DMS53 treated with DMSO at 0.1 percent for 48 hours (cell line): Measurements from ENCODE around the gene CCDC71L.

ENCODE experiments used
- DNase-seq: peaks from one replicate; lab custom pipeline; 2025; ENCODE audit not compliant: unreplicated experiment; lab: John Stamatoyannopoulos, UW

CCDC71L gene

DNA sequence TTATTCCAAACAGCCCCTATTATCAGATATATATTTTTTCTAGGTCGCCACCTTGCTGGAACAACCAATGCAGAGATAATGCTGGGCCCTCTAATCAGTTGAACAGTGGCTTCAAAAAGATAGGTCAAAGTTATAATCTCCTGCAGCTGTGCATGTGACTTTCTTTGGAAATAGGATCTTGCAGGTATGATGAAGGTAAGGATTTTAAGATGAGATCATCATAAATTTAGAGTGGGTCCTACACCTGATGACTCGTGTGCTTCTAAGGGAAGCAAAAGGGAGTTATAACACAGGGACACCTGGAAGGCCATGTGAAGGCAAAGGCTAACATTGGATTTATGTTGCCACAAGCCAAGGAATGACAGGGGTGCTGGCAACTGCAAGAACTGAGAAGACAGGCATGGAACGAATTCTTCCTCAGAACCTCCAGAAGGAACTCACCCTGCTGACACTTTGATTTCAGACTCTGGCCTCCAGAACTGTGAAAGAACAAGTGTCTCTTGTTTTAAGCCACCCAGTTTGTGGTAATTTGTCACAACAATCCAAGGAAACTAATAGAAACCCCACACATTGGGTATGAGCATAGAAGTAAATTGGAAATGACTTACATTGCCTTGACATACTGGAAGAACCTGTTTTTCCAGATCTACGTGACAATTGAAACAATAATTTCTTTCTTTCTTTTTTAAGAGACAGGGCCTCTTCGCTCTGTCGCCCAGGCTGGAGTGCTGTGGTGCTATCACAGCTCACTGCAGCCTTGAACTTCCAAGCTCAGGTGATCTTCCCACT is 34.4 kb downstream of the CCDC71L start:
- DNase-seq: peak; percentile 76

DNA sequence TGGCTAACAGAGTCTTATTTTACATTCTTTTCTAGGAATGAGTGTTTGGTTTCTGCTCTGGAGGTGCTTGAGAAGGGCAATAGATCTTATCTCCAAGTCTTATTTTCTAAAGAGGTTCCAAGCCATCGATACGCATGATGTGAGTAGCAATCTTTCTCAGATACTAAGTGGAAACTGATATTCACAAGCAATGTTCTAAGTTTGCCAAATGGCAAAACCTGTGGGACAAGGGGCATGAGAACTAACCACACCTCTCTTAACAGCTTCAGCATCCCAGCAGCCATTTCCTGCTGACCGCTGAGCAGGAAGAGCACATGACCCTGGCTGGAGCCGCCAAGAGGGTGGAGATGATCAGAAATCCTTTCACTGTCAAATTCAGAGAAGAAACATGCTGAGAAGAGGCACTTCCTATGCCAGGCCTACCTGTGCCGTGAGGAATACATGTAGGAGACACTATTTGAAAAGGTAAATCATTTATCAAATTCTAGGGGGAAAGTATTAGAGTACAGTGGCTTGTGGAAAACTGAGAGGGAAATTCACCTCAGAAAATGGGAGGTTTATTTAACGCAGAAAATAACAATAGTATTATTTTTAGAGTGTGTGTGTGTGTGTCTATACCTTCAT is 35.2 kb downstream of the CCDC71L start:
- DNase-seq: no peak

DNA sequence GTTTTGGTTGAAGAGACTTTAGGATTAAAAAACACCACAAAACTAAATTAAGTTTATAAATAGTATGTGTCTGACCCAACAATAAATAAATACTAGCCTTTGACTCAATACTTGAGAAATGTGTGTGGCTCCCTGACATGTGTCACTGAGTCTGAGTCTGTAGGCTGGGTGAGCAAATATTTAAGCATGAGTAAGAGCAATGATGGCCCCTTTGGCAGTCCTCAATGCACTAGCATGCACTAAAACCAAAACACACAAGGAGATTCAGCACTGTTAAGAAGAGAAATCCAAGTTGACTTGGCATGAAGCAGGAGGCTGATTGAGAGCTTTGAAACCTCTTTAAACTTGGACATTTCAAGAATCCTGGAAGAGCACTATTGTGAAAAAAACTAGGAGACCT is 37.1 kb downstream of the CCDC71L start:
- DNase-seq: peak; percentile 67

DNA sequence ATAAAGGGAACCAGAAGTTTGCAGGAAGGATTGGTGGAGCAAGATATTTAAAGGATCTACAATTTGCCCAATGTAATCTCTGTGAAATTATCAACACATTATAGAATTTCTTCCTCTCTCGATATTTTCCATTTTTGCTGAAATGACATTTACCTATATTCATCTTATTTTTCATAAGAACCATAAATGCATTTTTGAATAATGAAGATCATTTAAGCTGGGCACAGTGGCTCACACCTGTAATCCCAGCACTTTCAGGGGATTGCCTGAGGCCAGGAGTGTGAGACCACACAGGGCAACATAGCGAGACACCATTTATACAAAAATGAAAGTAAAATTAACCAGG is 37.7 kb downstream of the CCDC71L start:
- DNase-seq: no peak

DNA sequence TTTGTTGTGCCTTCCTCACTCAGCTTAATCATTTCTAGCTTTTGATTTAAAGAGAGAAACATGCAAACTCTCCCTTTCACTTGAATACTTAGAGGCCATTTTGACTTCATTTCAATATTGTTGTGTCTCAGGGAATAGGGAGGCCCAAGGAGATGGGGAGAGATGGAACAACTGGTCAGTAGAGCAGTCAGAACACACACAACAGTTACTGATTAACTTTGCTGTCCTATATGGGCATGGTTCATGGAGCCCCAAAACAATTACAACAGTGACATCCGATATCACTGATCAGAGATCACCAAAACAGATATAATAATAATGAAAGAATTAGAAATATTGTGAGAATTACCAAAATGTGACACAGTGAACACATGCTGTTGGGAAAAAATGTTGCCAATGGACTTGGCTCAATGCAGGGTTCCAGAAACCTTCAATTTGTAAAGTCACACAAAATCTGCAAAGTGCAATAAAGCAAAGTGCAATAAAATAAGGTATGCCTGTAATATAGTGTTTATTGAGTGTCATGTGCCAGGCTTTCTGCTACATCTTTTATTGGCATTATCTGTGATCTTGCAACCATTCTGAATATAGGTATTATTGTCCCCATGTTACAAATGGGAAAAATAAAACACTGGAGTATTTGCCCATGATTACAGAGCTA is 38.2 kb downstream of the CCDC71L start:
- no peak for DNase-seq

DNA sequence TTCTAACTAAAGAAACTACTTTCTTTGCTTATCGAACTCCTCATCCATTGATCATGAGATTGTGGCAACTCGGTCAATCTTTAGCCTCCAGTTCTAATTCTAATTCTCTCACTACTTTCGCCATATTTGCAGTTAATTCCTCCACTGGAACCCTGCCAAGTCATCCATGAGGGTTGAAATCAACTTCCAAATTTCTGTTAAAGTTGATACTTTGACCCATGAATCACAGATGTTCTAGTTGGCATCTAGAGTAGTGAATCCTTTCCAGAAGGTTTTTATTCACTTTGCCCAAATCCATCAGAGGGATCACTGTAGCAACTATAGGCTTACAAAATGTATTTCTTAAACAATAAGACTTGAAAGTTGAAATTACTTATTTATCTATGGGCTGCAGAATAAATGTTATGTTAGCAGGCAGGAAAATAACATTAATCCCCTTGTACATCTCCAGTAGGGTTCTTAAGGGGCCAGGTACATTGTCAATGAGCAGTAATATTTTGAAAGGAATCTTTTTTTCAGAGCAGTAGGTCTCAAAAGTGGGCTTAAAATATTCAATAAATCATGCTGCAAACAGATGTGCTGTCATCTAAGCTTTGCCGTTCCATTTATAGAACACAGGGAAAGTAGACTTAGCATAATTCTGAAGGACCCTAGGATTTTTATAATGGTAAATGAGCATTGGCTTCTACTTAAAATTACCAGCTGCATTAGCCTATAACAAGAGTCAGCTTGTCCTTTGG is 39.4 kb downstream of the CCDC71L start:
- DNase-seq: no peak

DNA sequence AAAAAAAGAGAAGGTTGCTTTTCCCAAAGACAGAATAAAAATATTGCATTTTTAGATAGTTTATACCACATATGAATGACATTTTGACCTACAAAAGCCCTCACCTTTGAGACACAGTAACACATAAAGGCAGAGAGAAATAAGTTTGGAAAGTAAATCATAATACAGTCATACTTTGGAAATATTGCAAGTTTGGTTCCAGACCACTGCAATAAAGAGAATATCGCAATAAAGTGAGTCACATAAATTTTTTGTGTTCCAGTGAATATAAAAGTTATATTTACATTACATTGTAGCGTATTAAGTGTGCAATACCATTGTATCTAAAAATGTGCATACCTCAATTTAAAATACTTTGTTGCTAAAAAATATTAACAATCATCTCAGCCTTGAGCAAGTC is 40.3 kb downstream of the CCDC71L start:
- no peak for DNase-seq

DNA sequence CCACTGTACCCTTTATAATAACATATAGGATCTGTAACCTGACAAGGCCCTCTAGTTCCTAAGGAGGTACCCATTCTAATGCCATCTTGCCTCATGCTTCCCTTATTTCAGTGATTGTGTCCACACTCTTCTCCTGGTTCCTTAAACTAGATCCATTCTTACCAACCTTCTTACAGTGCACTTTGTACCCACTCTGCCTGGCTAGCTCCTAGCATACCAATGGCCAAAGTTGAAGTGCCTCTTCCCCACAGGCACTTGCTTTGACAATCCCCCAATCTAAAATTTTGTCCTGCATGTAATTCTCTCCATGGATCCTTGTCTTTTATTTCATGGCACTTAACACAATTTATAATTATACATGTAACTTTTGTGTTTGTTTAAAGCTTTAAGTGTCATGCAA is 40.9 kb downstream of the CCDC71L start:
- no peak for DNase-seq

DNA sequence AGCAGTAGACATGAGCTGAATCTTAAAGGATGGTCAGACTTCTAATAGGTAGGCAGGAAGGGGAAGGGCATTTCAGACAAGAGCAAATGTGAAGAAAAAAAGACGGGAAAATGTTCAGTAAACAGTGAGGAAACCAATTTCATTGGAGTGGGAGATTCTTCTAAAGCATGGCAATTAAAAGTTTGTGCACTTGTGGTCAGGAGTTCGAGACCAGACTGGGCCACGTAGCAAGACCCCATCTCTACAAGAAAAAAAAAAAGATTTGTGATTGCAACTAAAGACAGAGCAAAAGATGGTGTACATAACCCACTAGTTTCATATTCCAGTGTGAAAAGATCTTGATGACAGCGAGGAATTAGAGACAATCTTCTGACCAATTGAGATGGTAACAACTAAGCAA is 41.7 kb downstream of the CCDC71L start:
- no peak for DNase-seq

DNA sequence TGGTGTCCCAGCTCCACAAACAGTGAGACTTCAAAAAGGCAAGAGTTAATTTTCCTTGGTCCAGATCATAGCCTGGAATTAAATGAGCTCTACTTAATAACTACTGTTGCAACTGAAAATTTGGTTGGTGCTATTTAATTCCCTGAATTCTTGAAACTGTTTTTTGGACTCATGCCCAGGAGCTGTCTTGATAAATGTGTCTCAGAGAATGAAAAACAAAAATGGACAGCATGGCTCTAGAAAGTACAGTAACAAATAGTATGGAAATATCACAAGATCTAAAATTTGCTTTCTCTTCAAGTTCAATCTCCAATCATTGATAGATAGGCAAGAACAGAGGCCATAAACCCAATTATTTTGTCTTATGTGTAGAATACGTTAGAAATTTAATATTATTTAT is 42.5 kb downstream of the CCDC71L start:
- DNase-seq: no peak

DNA sequence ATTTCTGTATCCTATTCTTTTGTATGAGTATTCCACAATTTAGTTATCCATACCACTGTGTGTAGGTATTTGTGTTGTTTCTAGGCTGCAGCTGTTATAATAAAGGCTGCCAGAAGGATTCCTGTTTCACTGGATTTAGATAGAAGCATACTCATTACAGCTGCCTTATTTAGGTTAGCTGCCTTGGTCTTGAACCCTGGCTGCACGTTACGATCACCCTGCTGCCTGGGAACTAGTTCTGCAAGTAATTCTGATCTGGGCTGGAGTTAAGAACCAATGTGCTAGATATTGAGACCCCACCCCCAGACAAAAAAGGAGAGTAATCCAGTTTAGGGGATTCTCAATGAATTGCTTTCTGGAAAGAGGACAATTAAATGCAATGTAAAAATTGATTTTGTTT is 43.1 kb downstream of the CCDC71L start:
- no peak for DNase-seq

DNA sequence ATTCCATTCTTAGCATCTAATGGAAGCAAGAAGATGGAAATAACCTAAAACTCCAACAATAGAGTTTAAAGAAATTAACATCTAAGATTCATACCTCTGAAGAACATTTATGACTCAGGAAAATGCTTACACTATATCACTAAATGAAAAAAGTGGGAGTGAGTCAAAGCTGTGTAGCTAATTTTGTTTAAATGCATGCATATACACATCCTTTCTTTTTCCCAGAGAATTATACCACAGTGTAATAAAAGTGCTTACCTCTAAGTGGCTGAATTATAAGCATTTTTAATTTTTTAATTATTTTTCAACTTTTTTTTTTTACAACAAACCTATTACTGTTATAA is 44.3 kb downstream of the CCDC71L start:
- DNase-seq: no peak

DNA sequence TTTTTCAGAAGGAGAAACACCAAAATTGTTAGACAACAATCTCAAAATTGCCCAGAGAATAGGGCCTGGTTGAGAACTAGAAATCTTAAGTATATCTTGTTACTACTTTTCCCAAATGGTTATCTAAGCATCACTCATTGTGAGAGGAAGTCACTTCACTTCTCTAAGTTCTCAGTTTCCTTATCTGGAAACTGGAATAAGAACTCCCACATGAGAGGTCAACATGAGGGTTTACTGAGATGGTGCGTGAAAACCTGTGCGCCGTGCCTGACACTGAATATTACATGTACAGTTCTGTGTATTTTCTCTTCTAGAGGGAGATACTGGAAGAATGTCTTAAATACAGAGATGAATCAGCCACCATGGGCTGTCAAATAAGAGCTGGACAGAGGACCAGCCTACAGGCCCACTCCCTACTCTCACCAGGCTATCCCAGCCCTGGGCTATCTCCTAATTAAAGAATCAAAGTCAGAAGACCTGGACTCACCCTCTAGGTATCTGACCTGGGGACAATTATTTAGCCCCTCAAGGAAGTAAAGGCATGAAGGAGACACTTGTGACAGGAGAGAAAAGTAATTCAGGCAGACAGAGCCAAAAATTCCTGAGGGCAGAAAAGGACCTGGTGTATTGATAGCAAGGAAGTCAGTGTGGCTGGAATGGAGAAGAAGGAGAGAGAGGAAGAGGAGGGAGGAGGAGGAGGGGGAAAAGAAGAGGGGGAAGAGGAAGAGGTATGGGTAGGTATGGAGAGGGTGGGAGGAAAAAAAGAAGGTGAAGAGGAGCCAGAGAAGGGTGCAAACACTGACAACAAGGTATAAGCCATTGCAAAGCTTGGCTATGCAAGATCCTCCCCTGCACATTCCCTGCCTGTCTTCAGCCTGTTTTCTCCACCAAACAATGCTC is 44.9 kb downstream of the CCDC71L start:
- DNase-seq: no peak

DNA sequence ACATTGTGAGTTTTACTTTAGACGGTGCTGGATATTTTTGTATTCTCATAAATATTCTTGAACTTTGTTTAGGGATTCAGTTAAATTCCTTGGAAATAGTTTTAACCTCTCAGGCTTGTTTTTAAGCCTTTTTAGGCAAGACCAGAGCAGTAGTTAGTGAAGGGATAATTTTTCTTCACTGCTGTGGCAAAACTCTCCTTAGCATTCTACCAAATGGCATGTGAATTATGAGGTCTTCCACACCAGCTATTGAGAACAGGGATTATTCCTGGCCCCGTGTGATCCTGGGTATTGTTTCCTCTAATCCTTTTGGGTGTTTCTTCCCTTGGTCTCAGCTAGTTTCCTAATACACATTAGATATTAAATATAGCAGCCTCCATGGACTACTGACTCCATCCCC is 46.2 kb downstream of the CCDC71L start:
- no peak for DNase-seq

DNA sequence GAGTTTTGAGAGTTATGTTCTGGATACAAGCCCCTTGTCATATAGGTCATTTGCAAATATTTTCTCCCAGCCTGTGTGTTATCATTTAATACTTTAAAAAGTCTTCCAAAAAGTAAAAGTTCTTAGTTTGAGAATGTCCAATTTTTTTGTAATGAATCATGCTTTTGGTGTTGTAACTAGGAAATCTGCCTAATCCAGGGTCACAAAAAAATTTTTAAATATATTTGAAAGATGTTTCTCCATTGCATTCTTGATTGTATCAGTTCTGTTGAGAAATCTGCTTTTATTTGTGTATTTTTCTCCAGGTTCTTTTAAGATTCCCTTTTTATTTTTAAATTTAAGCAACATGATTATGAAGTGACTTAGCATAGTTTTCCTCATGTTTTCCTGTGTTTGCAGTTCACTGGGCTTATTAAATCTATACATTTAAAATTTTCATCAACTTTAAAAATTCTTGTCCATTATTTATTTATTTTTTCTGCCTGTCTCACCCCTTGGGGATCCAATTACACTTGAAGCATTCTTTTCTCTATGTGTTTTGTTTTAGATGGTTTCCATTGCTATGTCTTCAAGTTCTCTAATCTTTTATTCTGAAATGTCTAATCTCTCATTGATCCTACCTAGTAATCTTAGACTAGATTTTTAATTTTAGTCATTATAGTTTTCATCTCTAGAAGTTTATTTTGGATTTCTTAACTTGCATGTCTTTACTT is 47.0 kb downstream of the CCDC71L start:
- DNase-seq: no peak

DNA sequence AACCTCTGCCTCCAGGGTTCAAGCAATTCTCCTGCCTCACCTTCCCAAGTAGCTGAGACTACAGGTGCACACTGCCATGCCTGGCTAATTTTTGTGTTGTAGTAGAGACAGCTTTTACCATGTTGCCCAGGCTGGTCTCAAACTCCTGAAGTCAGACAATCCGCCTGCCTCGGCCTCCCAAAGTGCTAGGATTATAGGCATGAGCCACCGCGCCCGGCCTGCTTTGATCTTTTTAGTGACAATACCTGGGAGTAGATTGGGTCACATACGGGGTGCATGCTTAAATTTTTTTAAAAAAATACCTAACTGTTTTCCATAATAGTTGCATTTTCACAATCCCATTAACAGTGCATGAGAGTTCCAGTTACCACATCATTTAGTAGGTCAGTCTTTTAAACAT is 47.7 kb downstream of the CCDC71L start:
- no peak for DNase-seq

DNA sequence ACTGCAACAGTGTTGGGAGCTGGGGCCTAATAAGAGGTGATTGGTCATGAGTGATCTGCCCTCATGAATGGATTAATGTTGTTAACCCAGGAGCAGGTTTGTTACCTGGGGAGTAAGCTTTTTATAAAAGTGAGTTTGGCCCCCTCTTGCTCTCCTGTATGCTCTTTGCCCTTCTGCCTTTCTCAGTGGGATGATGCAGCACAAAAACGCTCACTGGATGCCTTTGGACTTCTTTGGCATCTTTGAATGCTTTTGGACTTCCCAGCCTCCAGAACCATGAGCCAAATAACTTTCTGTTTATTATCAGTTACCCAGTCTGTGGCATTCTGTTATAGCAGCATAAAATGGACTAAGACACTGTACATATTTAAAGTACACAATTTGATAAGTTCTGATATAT is 48.5 kb downstream of the CCDC71L start:
- DNase-seq: no peak

DNA sequence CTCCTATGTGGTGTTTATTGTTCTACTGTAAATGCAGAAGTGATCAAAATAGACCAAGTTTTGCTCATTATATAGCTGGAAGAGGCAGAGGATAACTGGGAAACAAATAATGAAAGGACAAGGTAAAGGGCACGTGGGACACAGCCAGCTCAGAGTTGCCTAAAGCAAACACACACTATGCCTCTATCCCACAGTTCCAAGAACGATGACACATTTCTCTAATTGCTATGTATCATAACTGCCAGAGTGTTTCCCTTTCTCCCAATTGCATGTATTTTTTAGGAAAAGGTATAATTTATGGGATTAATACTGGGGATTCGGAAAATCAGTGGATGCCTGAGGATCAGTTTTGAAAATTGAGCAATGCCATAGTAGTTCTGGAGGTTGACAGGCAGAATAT is 49.0 kb downstream of the CCDC71L start:
- DNase-seq: no peak

DNA sequence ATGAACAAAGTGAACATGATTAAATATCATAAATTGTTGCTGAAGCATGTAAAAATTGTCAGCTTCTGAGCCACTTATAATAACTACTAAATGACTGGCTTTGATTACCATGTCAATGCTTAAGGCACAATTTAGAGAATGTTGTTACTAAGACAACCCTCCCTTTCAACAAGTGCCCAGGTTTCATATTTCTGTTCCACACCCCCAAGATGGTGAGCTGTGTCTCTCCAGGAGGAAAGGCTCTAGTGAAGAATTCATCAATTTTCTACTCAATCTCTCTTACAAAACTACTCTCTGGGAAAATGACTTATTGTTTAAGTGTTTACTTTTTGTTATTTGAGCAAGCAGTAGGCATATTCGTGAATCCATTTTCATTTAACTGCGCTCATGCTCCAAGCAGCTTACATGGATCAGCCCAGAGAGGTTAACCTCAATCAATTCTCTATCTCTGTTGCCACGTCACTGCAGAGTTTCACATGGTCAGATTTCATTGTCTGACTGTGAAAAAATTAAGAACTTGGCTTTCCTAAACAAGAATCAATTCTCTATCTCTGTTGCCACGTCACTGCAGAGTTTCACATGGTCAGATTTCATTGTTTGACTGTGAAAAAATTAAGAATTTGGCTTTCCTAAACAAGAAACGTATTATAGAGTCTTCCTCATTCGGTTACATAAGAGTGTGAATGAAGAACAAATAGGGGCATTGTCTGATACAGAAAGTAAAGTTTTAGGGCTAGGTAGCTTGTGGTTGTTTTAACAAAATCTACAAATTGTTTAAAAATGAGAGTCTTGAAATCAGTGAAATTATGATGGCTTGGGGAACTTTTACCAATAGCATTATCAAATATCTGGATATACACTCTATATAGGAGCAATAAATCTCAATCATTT is 49.7 kb downstream of the CCDC71L start:
- DNase-seq: no peak
